Colon (tissue), 2 donors: ENCODE results near the gene PKN2.

Experiments used
- FAIRE-seq: peaks from 2 replicates; lab custom pipeline; 2012; peaks lifted over from hg19 to GRCh38; lab: Jason Lieb, UNC
- donor health status: control.
- donor health status: control.

Gene PKN2

GRCh38 chr1:88735382-88735781, 51.3 kb downstream of the PKN2 start:
- no peak for FAIRE-seq

DNA sequence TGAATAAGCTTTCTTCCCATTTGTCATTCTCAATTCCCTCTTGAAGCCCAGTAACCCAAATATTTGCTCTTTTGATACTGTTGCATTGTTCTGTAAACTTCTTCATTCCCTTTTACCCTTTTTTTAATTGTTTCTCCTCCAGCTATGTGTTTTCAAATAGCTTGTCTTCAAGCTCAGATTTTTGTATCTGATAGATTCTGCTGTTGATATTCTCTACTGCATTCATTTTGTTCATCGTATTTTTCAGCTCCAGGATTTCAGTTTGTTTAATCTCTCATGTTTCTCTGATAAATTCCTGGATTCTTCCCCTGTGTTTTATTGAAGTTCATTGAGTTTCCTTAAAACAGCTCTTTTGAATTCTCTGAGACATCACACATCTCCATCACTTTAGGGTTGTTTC, 51.8 kb downstream of the PKN2 start:
- no peak for FAIRE-seq

GRCh38 chr1:88736633-88737248, 52.7 kb downstream of the PKN2 start:
- FAIRE-seq, result no peak

GRCh38 chr1:88737338-88737927, 53.4 kb downstream of the PKN2 start:
- no peak for FAIRE-seq

GRCh38 chr1:88740784-88741183, 56.7 kb downstream of the PKN2 start:
- no peak for FAIRE-seq

DNA sequence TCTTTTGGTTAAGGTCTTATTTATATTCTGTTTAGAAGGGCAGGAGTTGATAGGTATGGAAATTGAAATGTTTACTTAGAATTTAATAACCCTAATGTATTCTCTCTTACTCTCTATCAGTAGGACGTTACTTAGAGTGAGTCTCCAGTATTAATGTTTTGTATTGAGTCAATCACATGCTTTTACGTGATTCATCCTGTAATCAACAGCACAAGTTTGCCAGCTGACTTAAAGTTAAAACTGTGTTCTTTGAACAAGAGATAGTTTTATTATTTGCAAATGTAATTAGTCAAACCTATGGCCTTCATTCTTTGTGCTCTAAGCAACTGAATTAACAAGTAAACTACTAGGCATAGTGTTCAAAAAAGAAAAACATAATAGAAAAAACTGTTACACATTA, 57.3 kb downstream of the PKN2 start:
- no peak for FAIRE-seq

DNA sequence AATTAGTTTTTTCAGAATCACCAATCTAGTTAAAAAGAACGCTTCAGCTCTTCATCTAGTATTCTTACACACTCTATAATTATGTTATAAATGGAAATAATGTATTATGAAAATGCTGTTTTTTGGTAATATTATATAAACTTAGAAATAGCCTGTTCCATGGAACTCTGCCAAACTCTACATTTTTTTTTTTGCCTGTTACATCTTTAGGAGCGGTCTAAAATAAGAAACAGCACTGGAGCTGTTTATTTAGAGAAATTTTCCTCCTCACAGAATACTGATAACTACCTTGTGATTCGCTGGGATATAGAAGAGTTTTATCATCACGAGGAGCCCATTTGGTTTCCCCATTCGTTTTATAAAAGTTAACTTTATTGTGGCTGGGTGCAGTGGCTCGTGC, 58.5 kb downstream of the PKN2 start:
- FAIRE-seq, result no peak

GRCh38 chr1:88744142-88744541, 60.1 kb downstream of the PKN2 start:
- FAIRE-seq, result no peak

DNA sequence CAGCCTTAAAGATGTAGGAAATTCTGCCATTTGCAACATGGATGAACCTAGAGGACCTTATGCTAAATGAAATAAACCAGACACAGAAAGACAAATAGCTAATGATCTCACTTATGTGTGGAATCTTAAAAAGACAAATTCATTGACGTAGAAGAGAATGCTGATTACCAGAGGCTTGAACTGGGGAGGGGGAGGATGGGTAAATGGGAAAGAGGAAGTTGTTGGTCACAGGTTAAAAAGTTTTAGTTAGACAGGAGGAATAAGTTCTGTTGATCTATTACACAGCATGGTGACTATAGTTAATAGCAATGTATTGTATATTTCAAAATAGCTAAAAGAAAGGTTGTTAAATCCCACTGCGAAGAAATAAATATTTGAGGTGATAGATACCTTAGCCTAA, 62.8 kb downstream of the PKN2 start:
- no peak for FAIRE-seq

DNA sequence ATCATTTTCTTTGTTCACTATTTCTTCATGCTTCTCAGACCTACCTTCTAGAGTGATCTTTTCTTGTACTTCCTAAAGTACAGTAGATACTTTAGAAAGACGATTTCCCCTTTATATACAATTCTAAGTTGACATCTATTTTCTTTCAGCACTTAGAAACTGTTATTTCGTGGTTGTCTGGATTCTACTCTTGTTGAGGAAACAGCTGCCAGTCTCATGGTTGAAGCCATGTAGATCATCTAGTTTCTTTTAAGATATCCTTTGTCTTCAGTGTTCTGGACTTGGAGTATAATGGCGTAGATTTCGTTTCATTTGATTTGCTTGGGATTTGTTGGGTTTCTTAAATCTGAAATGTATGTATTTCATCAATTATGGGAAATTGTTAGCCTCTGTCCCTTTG, 67.6 kb downstream of the PKN2 start:
- no peak for FAIRE-seq

DNA sequence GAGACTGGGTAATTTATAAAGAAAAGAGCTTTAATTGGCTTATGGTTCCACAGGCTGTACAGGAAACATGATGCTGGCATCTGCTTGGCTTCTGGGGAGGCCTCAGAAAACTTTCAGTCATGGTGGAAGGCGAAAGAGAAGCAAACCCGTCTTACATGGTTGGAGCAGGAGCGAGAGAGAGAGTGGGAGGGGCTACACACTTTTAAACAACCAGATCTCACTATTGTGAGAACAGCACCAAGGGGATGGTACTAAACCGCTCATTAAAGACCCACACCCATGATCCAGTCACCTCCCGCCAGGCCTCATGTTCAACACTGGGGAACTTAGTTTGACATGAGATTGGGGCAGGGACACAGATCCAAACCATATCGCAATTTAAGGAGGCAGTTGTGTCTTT, 69.4 kb downstream of the PKN2 start:
- no peak for FAIRE-seq

GRCh38 chr1:88763649-88764406, 79.8 kb downstream of the PKN2 start:
- FAIRE-seq, result no peak

- FAIRE-seq, result no peak
Observed at GRCh38 chr1:88768187-88768586, 84.1 kb downstream of the PKN2 start.

GRCh38 chr1:88768816-88769215, 84.7 kb downstream of the PKN2 start:
- no peak for FAIRE-seq

DNA sequence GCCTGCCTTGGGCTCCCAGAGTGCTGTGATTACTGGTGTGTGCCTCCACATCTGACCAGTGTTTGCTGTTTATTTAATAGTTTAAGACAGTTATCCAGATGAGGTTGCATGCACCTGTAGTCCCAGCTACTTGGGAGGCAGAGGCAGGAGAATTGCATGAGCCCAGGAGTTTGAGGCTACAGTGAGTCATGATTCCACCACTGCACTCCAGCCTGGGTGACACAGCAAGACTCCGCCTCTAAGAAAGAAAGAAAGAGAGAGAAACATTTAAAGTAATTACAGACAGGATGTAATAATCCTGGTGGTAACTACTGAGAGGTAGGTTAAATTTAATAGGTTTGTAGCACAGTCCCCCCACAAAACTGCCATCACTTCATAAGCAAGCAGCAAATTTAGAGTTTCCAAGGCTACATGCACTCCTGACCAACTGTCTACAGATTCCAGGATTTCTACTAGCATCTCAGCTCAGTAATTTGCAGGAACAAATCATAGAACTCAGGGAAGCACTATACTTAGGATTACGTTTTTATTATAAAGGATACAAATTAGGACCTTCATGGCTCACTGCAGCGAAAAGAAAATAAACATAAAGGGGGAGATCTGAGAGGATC, 89.6 kb downstream of the PKN2 start:
- FAIRE-seq, result no peak

- FAIRE-seq, result peak; percentile 18
Observed at GRCh38 chr1:88774151-88774556, 90.1 kb downstream of the PKN2 start.

- FAIRE-seq, result no peak
Observed at GRCh38 chr1:88777604-88778149, 93.6 kb downstream of the PKN2 start.

DNA sequence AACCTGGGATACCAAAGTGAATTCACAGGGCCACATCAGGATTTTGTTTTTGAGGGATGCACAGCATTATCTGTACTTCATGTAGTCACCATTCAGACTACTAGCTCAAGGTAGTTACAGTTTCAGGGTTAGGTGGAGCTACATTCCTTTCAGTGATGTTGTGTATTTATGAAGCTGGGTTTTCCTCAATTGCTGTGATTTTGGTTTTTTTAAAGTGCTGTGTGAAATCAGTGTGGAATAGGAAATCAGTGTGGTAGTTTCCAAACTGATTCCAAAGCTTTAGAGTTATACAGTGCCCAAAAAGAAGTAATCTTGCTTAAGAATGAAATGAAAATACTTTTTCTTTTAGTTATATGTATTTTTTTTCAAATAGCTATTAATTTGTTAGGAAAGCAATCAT, 95.8 kb downstream of the PKN2 start:
- no peak for FAIRE-seq

DNA sequence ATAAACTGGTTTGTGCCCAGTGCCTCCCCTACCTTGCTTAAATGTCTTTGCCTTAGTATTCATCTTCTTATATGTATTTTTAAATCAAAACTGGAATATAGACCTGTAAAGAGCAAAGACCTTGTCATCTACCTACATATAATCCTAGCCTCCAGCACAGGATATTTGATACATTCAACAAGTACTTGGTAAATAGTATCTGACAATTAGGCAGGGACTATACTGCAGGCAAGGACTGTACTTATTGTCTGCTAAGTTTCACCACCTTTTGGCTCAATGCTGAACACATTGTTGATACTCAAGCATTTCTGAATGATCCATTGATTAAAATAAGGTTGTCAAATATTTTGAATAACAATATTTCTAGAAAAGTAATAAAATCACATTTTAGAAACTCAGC, 96.4 kb downstream of the PKN2 start:
- FAIRE-seq, result no peak

DNA sequence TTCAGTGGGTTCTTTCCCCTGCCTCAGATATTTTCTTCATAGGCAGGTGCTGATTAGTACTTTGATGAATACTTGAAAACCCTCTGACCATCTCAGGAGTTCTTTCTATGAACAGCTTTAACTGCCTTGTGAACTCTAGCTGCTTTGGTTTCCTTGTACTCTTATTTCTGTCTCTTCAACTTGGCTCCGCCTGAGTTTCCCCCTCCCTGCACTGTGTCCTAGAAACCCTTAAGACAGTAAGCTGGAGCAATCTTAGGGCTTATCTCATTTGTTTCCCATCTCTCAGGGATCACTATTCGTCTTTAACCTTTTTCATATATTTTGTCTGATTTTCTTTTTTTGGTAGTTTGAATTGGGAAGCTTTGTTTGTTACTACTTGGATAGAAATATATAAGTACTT, 99.1 kb downstream of the PKN2 start:
- no peak for FAIRE-seq

GRCh38 chr1:88784551-88784950, 100.5 kb downstream of the PKN2 start:
- FAIRE-seq, result no peak

- no peak for FAIRE-seq
Observed at GRCh38 chr1:88787023-88787903, 103.2 kb downstream of the PKN2 start.
